Liver (tissue), 2 donors: Measurements from ENCODE around the gene PLEKHA8.

Source experiments
- HNF4A ChIP-seq, 2 donors: conservative IDR thresholded peaks; 2 replicates each; pipeline ENCODE4 v1.6.1; 2016; ENCODE audit warnings: antibody characterized with exemption in 2 of 2, mild to moderate bottlenecking in 2 of 2
- REST ChIP-seq: IDR thresholded peaks from 2 replicates; pipeline ENCODE4 v1.6.1; 2016; ENCODE audit warnings: antibody characterized with exemption, mild to moderate bottlenecking
- ZBTB33 ChIP-seq: IDR thresholded peaks from 2 replicates; pipeline ENCODE4 v1.6.1; 2016; ENCODE audit warnings: antibody characterized with exemption
- donor health status: healthy.

- TF ChIP-seq ZBTB33 (no peak), REST (no peak), HNF4A (conservative IDR thresholded peaks at IDR 0.05) (no peak)
Measured at GRCh38 chr7:30070052-30070451, 41.8 kb downstream of the PLEKHA8 start.
